ENCODE data around the gene PHYKPL.

DNA sequence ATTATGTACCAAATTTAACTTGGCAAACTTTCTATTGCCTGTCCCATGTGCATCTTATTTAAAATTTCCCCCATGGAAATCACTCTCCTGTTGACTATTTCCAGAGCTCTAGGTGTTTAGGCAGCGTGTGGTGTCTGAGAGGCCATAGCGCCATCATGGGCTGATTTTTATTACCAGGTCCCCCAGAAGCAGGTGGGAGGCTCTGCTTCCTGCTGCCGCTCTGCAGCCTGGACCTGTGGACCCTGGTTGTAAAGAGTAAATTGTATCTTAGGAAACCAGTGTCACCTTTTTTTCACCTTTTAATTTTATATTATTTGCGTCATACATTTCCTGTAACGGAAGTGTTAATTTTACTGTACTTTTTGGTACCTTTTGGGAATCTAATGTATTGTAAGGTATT is 21.9 kb downstream of the PHYKPL start:
- TF ChIP-seq CTCF (IDR thresholded peaks at IDR 0.05 in 4 of 5, conservative IDR thresholded peaks at IDR 0.05 in 1 of 5) = no peak
- TF ChIP-seq POLR2A (IDR thresholded peaks at IDR 0.05) = no peak

All from gastrocnemius medialis (tissue), 4 donors.